SK-N-MC (cell line): ENCODE results near the gene BSDC1.
"Not testable (repeated sequence)": the region's sequence is repeated elsewhere in the genome, so short reads cannot be mapped to it uniquely, and the experiment has no call there.

Source experiments
- EZH2 ChIP-seq: fragments of 200-600 bp; sonication (generic); IDR thresholded peaks from one replicate; pipeline ENCODE4 v1.6.1; 2017; ENCODE audit warnings: antibody characterized with exemption
- FOXP2 ChIP-seq: optimal IDR thresholded peaks from 2 replicates; pipeline ENCODE3; 2011; ENCODE audit warnings: mild to moderate bottlenecking, moderate library complexity; ENCODE audit not compliant: insufficient read depth; ENCODE audit errors: extremely low read length, control extremely low read depth
- POLR2AphosphoS5 ChIP-seq: IDR thresholded peaks from 2 replicates; pipeline ENCODE4 v1.6.1; 2012; ENCODE audit warnings: mild to moderate bottlenecking, low read depth, low read length, borderline replicate concordance

- TF ChIP-seq EZH2, POLR2AphosphoS5, FOXP2: not testable (repeated sequence)
These were observed 38.5 kb downstream of the BSDC1 start for GRCh38 chr1:32355778-32356177.
